Heart right ventricle (tissue), 16 donors: Measurements from ENCODE around the gene ANKRD2. TPM values are rescaled to one million over a fixed set of nuclear protein-coding genes. Genes with fewer than 3 reads are reported as not detected.

Experiments used
- ATAC-seq, 8 donors: fragments of 200-7000 bp; cut with Tn5 transposase; one replicate each; pipeline ENCODE4 v1.9.1; 2020; ENCODE audit warnings: mild to moderate bottlenecking in 8 of 8, moderate library complexity in 8 of 8, moderate number of reproducible peaks in 1 of 8
- DNase-seq, 2 donors: peaks; one replicate each; pipeline ENCODE4 v3.0.0-alpha.2; 2020
- H3K27ac ChIP-seq, 10 donors: fragments of 200-600 bp; sonication (generic) in 2 of 10; one replicate each; pipeline versions ENCODE4 v1.5.0 to v1.8.0; 2020 to 2022; ENCODE audit warnings: mild to moderate bottlenecking in 3 of 10
- H3K27me3 ChIP-seq, 7 donors: fragments of 200-600 bp; one replicate each; pipeline ENCODE4 v1.8.0; 2021 to 2022; ENCODE audit warnings: mild to moderate bottlenecking in 2 of 7
- H3K36me3 ChIP-seq, 9 donors: fragments of 200-600 bp; sonication (generic) in 1 of 9; one replicate each; pipeline versions ENCODE4 v1.5.0 to v1.8.0; 2020 to 2022; ENCODE audit warnings: mild to moderate bottlenecking in 2 of 9
- H3K4me1 ChIP-seq, 9 donors: fragments of 200-600 bp; sonication (generic) in 1 of 9; one replicate each; pipeline versions ENCODE4 v1.5.0 to v1.8.0; 2020 to 2022; ENCODE audit warnings: mild to moderate bottlenecking in 4 of 9
- H3K4me3 ChIP-seq, 10 donors: fragments of 200-600 bp; sonication (generic) in 2 of 10; one replicate each; pipeline versions ENCODE4 v1.5.0 to v1.8.0; 2020 to 2022; ENCODE audit warnings: mild to moderate bottlenecking in 7 of 10, moderate library complexity in 2 of 10
- H3K9me3 ChIP-seq, 11 donors: fragments of 200-600 bp in 10 of 11; sonication (generic) in 2 of 11; one replicate each; pipeline versions ENCODE4 v1.5.0 to v1.8.0; 2013 to 2022; ENCODE audit warnings: mild to moderate bottlenecking in 2 of 11, control low read depth in 1 of 11, moderate library complexity in 1 of 11
- CTCF ChIP-seq, 9 donors: fragments of 200-600 bp; sonication (generic) in 2 of 9; IDR thresholded peaks; one replicate each; pipeline versions ENCODE4 v1.5.0 to v1.8.0; 2021 to 2022; ENCODE audit warnings: antibody characterized with exemption in 9 of 9, mild to moderate bottlenecking in 5 of 9, moderate library complexity in 1 of 9
- WGBS, 2 donors: extraction: QIAGEN DNeasy Blood & Tissue Kit; methylation state at CpG; one replicate each; pipeline ENCODE4 v1.1.7; 2013; ENCODE audit warnings: inconsistent platforms in 1 of 2; 5-methylcytosine and 5-hydroxymethylcytosine counted together
- intact Hi-C, 10 donors: fragments of 100-400 bp; cut with DNase I; formaldehyde crosslinking; loops; one replicate each; pipeline versions ENCODE4 v1.11.1 to v1.14.2; 2022
- polyA plus RNA-seq, 2 donors: library from polyadenylated mRNA; stranded (reverse); fragments of 200-250 nt; gene quantifications; one replicate each; pipeline ENCODE4 v1.2.3, GENCODE V29; 2013
- total RNA-seq, 10 donors: library from RNA; stranded (reverse); fragmentation: NEBNext Ultra II Directional in 3 of 10; extraction: Animal tissue kit (Norgen Biotek cat#: 25700) in 3 of 10; gene quantifications; one replicate each; pipeline versions ENCODE4 v1.2.1 to v1.2.4, GENCODE V29; 2021 to 2023
- donor health status: Arrhythmogenic right ventricular cardiomyopathy.
- donor health status: ischemic (EF 13 %, LVEDD 7.1; RV severe dilation, severe dysfunction).
- donor health status: healthy with polysubstance abuse.
- donor health status: DM: no; HTN: yes; CAD: no.
- donor health status: DM: no; HTN: no; CAD: no.
- donor health status: ischemic (EF 25% LVEDD 6.9; RV normal size, moderate dysfunction).
- donor health status: ischemic (EF 25% LVEDD 5.7; RV mildly dilated, moderate dysfunction).
- donor health status: healthy.
- donor health status: DM: yes; HTN: yes; CAD: no.
- donor health status: Ischemic cardiomyopathy.
- donor health status: ischemic (EF 35%, LVEDD 5.7; RV mildly dilated, moderate dysfunction).
- donor health status: nonischemic (EF 11% LVEDD 7.7; RV severe dilation, severe dysfunction).
- donor health status: DM: yes; HTN: yes; CAD: no.
- donor health status: PGD.
- donor health status: ischemic (EF 29% LVEDD 5.4; RV normal size, mild dysfunction).
- donor health status: nonischemic (EF 23%, LVEDD 6.1; RV moderate dilation, normal function).

The ANKRD2 gene
- total and polyA plus RNA-seq, 12 donors: 46.3 to 395 (median 167) TPM

DNA sequence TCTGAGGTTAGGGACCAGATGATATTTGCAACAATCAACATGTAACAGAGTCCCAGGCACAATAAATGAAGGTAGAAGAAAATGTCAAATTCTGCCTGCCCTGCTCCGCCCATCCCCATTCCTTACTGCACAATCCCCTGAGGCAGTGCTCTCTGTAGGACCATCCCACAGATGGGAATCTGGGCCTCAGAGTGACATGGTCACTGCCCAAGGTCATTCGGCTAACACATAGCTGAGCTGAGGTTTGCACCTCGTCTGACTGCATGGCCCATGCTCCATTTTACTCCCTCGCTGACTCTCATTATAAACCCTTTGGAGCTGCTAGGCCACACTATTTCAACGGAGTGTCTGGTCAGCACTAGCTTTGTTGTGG, 12.8 kb downstream of the ANKRD2 start:
- Histone ChIP-seq H3K4me1 (peaks cover 0 to 36% (median 9%) of the 10 kb centered on the region in 9 donors), H3K27me3 (no peaks in the 10 kb centered on the region), H3K9me3 (no peaks in the 10 kb centered on the region), H3K36me3 (no peaks in the 10 kb centered on the region), H3K4me3 (no peak overlapping the region), H3K27ac (peak overlapping the region in 8 of 10 donors; percentile 62 to 91 (median 85))
- no peak for DNase-seq
- ATAC-seq: no peak
- intact Hi-C loops: loop anchor here in 1 of 10 donors (1.0 kb wide), 1 partner anchor 24 kb away; no protein-coding TSS in a partner anchor
- 92 to 96% methylated on average over 5 of the region's 5 CpGs for WGBS, 2 donors
- no peak for TF ChIP-seq CTCF (IDR thresholded peaks at IDR 0.05)

DNA sequence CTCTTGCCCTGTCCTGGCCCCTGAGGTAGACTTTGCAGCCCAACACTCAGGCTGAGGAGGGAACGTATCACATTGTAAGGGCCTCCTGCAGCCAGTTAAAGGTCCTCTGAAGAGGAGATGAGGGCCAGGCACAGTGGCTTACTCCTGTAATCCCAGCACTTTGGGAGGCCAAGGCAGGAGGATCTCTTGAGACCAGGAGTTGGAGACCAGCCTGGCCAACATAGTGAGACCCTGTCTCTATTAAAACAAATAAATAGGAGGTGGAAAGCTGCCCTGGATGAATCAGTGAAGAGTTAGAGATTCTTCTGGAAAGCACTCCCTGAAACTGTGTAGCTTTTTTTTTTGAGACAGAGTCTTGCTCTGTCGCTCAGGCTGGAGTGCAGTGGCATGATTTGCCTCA, 14.6 kb downstream of the ANKRD2 start:
- Histone ChIP-seq H3K27ac (peak overlapping the region in 5 of 10 donors; percentile 80 to 91 (median 89)), H3K4me3 (no peak overlapping the region), H3K9me3 (no peaks in the 10 kb centered on the region), H3K27me3 (no peaks in the 10 kb centered on the region), H3K4me1 (peaks cover 0 to 45% (median 9%) of the 10 kb centered on the region in 9 donors), H3K36me3 (no peaks in the 10 kb centered on the region)
- ATAC-seq (no peak), DNase-seq (no peak)
- 83 to 90% methylated on average over 2 of the region's 2 CpGs for WGBS, 2 donors
- intact Hi-C loops: no loop called here
- no peak for TF ChIP-seq CTCF (IDR thresholded peaks at IDR 0.05)

- ATAC-seq: no peak
- Histone ChIP-seq H3K27ac (peak within 1 kb of the TSS in 3 of 10 donors; percentile 12 to 25 (median 25)), H3K36me3 (no peaks in the 10 kb centered on the region), H3K9me3 (no peaks in the 10 kb centered on the region), H3K4me1 (peaks cover 0 to 40% (median 10%) of the 10 kb centered on the region in 9 donors), H3K4me3 (no peak within 1 kb of the TSS), H3K27me3 (no peaks in the 10 kb centered on the region)
- TF ChIP-seq CTCF (IDR thresholded peaks at IDR 0.05): no peak
- DNase-seq: no peak
- WGBS, 2 donors: 62 to 78% methylated on average over 3 of the region's 3 CpGs
- intact Hi-C loops: no loop called here
Measured at GRCh38 chr10:97589479-97589878, 16.9 kb downstream of the ANKRD2 start, which contains the start of gene C10orf62. TSS of gene C10orf62 (plus strand) at chr10:97589721. CDS start at chr10:97589898, 177 bp downstream.

GRCh38 chr10:97590082-97590747, 17.6 kb downstream of the ANKRD2 start:
- intact Hi-C loops: no loop called here
- no peak for TF ChIP-seq CTCF (IDR thresholded peaks at IDR 0.05)
- DNase-seq (no peak), ATAC-seq (no peak)
- Histone ChIP-seq H3K27ac (no peak overlapping the region), H3K9me3 (no peaks in the 10 kb centered on the region), H3K27me3 (no peaks in the 10 kb centered on the region), H3K36me3 (no peaks in the 10 kb centered on the region), H3K4me3 (no peak overlapping the region), H3K4me1 (peaks cover 0 to 35% (median 7%) of the 10 kb centered on the region in 9 donors)
- WGBS, 2 donors: 92% methylated on average over 15 of the region's 15 CpGs
